GM13977 (cell line): ENCODE data around the gene RHBDF2.

Experiments
- DNase-seq: peaks from one replicate; pipeline ENCODE4 v3.0.0; 2012; ENCODE audit warnings: low spot score
- in situ Hi-C: fragments of 300-500 bp; cut with MboI; formaldehyde crosslinking; loops from one replicate; pipeline ENCODE4 v1.12.0; 2022; ENCODE audit warnings: low sequenced_read_pairs, low pct_unique_long_range_greater_than_20kb, mixed read lengths, inconsistent platforms; ENCODE audit not compliant: unreplicated experiment
- TF ChIP-seq, protein P1 (sequence below): IDR thresholded peaks from 2 replicates; pipeline ENCODE4 v1.5.1; 2012; ENCODE audit warnings: mild to moderate bottlenecking, control low read depth; ENCODE audit not compliant: insufficient read depth; ENCODE audit errors: extremely low read depth, missing control alignments

Gene RHBDF2

DNA sequence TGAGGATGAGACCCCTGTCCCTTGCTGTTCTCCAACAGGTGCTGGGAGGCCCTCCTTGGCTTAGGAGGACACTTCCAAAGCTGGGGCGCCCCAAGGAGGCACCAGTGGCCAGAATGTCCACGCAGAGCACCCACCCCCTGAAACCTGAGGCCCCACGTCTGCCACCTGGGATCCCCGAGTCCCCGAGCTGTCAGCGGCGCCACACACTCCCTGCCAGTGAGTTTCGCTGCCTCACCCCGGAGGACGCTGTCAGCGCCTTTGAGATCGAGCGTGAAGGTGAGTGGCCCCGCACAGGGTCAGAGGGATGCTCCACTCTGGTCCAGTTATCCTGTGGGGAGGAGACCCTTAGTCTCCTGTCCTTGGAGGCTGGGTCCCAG, 32.6 kb downstream of the RHBDF2 start:
- in situ Hi-C loops: loop anchor here (5.0 kb wide), 1 partner anchor 39 kb away; no protein-coding TSS in a partner anchor
- no peak for DNase-seq
- TF ChIP-seq, protein P1, sequence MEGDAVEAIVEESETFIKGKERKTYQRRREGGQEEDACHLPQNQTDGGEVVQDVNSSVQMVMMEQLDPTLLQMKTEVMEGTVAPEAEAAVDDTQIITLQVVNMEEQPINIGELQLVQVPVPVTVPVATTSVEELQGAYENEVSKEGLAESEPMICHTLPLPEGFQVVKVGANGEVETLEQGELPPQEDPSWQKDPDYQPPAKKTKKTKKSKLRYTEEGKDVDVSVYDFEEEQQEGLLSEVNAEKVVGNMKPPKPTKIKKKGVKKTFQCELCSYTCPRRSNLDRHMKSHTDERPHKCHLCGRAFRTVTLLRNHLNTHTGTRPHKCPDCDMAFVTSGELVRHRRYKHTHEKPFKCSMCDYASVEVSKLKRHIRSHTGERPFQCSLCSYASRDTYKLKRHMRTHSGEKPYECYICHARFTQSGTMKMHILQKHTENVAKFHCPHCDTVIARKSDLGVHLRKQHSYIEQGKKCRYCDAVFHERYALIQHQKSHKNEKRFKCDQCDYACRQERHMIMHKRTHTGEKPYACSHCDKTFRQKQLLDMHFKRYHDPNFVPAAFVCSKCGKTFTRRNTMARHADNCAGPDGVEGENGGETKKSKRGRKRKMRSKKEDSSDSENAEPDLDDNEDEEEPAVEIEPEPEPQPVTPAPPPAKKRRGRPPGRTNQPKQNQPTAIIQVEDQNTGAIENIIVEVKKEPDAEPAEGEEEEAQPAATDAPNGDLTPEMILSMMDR: no peak

GRCh38 chr17:76467809-76468633, 33.2 kb downstream of the RHBDF2 start:
- DNase-seq: no peak
- in situ Hi-C loops: loop anchor here (5.0 kb wide), 1 partner anchor 39 kb away; no protein-coding TSS in a partner anchor
- TF ChIP-seq, protein P1: no peak

GRCh38 chr17:76467366-76467765, 33.9 kb downstream of the RHBDF2 start, which contains the start of gene AANAT:
Gene AANAT (plus strand): TSS chr17:76467603. CDS start chr17:76468747, 1,144 bp downstream.
- no peak for DNase-seq
- TF ChIP-seq, protein P1: no peak
- in situ Hi-C loops: loop anchor here (5.0 kb wide), 1 partner anchor 40 kb away; no protein-coding TSS in a partner anchor

- TF ChIP-seq, protein P1: no peak
- in situ Hi-C loops: loop anchor here (5.0 kb wide), 1 partner anchor 41 kb away; no protein-coding TSS in a partner anchor
- DNase-seq: no peak
Observed at GRCh38 chr17:76466775-76467130, 34.5 kb downstream of the RHBDF2 start.

DNA sequence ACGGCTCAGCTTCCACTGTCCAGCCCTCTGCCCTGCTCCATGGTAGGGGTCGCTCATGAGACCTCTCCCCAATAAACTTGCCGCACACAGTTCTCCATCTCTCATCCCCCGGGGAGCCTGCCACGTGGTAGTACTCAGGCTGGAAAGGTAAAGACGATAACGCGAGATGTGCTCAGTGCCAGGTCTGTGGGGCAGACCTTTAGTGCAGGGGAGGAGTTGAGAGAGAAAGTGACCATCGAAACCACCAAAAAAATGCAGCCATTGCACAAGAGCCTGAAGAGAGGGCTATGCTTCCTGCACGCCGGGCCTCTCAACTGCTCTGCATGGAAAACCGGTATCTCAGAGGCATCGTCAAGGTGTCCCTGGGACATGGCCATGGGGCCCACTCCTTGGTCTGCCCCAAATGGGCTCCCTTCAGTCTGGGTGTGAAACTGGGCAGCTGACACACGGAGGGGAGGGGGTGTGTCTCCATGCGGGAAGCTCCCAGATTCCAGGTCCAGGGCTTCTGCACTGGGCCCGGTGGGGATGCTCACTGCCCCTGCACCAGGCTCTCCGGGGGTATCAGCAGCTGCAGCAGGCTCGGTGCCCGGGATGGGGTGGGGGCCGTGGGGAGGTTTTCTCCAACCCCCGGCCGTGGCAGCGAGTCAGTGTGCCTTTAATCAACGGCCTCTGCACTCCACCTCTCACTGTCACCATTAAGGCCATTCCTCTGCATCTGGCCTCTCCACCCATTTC, 38.5 kb downstream of the RHBDF2 start:
- TF ChIP-seq, protein P1: no peak
- in situ Hi-C loops: no loop called here
- no peak for DNase-seq

- in situ Hi-C loops: no loop called here
- TF ChIP-seq, protein P1: no peak
- no peak for DNase-seq
Observed at GRCh38 chr17:76461765-76462555, 39.3 kb downstream of the RHBDF2 start.
